ENCODE measurements around the gene BEND6. TPM values are rescaled to one million over a fixed set of nuclear protein-coding genes. Genes with fewer than 3 reads are reported as not detected.
"Not testable (repeated sequence)": the region's sequence is repeated elsewhere in the genome, so short reads cannot be mapped to it uniquely, and the experiment has no call there.

The BEND6 gene
- total RNA-seq, 1 donor, result 13.4 TPM

DNA sequence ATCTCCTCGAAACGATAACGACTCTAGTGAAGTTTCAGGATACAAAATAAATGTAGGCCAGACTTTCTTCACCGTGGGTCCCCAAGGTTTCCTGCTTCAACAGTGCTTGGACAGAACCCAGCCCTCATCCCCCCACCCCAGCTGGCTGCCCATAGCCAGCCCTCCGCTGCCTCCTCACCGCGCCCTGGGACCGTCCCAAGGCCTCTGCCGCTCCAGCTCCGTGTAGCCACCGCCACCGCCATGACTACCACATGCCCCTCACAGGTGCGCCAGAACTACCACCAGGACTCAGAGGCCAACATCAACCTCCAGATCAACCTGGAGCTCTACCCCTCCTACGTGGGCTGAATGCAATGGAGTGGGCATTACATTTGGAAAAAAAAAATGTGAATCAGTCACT lies 49.4 kb downstream of the BEND6 start:
- TF ChIP-seq, protein P1, sequence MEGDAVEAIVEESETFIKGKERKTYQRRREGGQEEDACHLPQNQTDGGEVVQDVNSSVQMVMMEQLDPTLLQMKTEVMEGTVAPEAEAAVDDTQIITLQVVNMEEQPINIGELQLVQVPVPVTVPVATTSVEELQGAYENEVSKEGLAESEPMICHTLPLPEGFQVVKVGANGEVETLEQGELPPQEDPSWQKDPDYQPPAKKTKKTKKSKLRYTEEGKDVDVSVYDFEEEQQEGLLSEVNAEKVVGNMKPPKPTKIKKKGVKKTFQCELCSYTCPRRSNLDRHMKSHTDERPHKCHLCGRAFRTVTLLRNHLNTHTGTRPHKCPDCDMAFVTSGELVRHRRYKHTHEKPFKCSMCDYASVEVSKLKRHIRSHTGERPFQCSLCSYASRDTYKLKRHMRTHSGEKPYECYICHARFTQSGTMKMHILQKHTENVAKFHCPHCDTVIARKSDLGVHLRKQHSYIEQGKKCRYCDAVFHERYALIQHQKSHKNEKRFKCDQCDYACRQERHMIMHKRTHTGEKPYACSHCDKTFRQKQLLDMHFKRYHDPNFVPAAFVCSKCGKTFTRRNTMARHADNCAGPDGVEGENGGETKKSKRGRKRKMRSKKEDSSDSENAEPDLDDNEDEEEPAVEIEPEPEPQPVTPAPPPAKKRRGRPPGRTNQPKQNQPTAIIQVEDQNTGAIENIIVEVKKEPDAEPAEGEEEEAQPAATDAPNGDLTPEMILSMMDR (IDR thresholded peaks at IDR 0.05; ENCODE audit: insufficient read depth, low read depth, low read length), result no peak
- DNase-seq (ENCODE audit: low read depth), result no peak
- H3K4me3 ChIP-seq (ENCODE audit: low read depth, low read length), result no peak overlapping the region

DNA sequence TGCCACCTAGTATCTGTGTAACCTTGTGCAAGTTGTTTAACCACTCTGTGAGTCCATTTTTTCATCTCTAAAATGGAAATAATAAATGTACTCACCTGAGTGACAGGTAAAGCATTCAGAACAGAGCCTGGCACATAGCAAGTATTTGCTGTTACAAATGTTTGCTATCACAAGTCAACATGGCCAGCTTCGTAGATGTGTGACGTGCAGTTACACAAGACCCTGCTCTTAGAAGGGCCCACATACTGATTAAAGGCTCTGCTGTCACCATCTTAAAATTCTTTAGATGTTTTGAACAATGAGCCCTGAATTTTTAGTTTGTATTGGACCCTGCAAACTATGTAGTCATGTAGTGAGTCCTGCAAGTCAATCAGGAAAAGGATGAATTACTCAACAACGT lies 51.2 kb downstream of the BEND6 start:
- no peak overlapping the region for H3K4me3 ChIP-seq (ENCODE audit: low read depth, low read length)
- TF ChIP-seq, protein P1 (IDR thresholded peaks at IDR 0.05; ENCODE audit: insufficient read depth, low read depth, low read length), result no peak
- no peak for DNase-seq (ENCODE audit: low read depth)

- DNase-seq (ENCODE audit: low read depth); H3K4me3 ChIP-seq (ENCODE audit: low read depth, low read length): not testable (repeated sequence)
Observed at GRCh38 chr6:57008069-57008468, 53.2 kb downstream of the BEND6 start.

DNA sequence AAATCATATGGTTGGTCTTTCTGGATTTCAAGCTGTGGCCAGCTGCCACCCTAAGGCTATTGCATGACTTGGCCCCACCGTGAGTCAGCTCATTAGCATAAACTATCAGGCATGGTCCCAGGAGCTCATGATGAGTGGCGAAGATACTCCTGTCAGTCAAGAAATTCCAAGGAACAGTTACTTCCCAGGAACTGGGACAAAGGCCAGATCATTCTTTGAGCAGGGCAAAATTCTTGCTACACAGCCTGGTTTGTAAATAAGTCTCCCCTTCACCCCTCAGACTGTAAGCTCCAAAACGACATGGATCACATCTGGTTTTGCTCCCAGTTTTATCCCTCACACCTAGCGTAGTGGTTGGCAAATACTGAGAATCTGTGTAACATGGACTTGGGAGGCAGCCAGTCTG lies 58.6 kb downstream of the BEND6 start:
- TF ChIP-seq, protein P1 (IDR thresholded peaks at IDR 0.05; ENCODE audit: insufficient read depth, low read depth, low read length), result no peak
- peak; percentile 54 for DNase-seq (ENCODE audit: low read depth)
- no peak overlapping the region for H3K4me3 ChIP-seq (ENCODE audit: low read depth, low read length)

DNA sequence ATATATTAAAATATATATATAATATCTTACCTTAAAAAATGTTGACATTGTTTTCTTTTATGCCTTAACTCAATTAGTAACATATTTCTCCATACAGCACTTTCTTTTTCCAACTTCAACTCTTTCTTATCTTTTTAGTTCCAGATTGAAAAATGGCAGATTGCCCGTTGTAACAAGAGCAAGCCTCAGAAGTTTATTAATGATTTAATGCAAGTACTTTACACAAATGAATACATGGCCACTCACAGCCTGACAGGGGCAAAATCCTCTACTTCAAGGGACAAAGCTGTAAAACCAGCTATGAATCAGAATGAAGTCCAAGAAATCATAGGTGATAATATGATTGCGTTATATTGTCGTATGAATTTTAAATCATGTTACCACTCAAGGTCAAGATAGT lies 62.2 kb downstream of the BEND6 start:
- H3K4me3 ChIP-seq (ENCODE audit: low read depth, low read length), result no peak overlapping the region
- peak; percentile 30 for DNase-seq (ENCODE audit: low read depth)
- TF ChIP-seq, protein P1 (IDR thresholded peaks at IDR 0.05; ENCODE audit: insufficient read depth, low read depth, low read length), result no peak

GRCh38 chr6:57017841-57018240 lies 62.9 kb downstream of the BEND6 start:
- TF ChIP-seq, protein P1 (IDR thresholded peaks at IDR 0.05; ENCODE audit: insufficient read depth, low read depth, low read length), result no peak
- no peak for DNase-seq (ENCODE audit: low read depth)
- H3K4me3 ChIP-seq (ENCODE audit: low read depth, low read length), result no peak overlapping the region

GRCh38 chr6:57019434-57019833 lies 64.5 kb downstream of the BEND6 start:
- no peak for DNase-seq (ENCODE audit: low read depth)
- H3K4me3 ChIP-seq (ENCODE audit: low read depth, low read length), result no peak overlapping the region
- TF ChIP-seq, protein P1 (IDR thresholded peaks at IDR 0.05; ENCODE audit: insufficient read depth, low read depth, low read length), result no peak
